GM21390 (cell line): ENCODE results near the gene FXYD2.
"Not testable (repeated sequence)": the region's sequence is repeated elsewhere in the genome, so short reads cannot be mapped to it uniquely, and the experiment has no call there.

Experiments used
- ATAC-seq: cut with Tn5 transposase; IDR thresholded peaks from one replicate; pipeline ENCODE4 v1.9.1; 2021; ENCODE audit not compliant: unreplicated experiment

Gene FXYD2

GRCh38 chr11:117822074-117823033, 2.2 kb downstream of the FXYD2 start:
- ATAC-seq: no peak

- ATAC-seq: no peak
Measured at GRCh38 chr11:117821431-117821830, 3.1 kb downstream of the FXYD2 start.

- no peak for ATAC-seq
Measured at GRCh38 chr11:117820516-117820915, 4.0 kb downstream of the FXYD2 start.

GRCh38 chr11:117820071-117820470, 4.5 kb downstream of the FXYD2 start:
- ATAC-seq: no peak

- no peak for ATAC-seq
Measured at GRCh38 chr11:117819096-117820040, 5.2 kb downstream of the FXYD2 start.

- peak; percentile 24 for ATAC-seq
Measured at GRCh38 chr11:117818041-117818873, 6.3 kb downstream of the FXYD2 start.

- peak; percentile 28 for ATAC-seq
Measured at GRCh38 chr11:117817368-117818040, 7.0 kb downstream of the FXYD2 start.

- ATAC-seq: no peak
Measured at GRCh38 chr11:117816846-117817367, 7.6 kb downstream of the FXYD2 start.

- no peak for ATAC-seq
Measured at GRCh38 chr11:117816151-117816741, 8.3 kb downstream of the FXYD2 start.

- peak; percentile 55 for ATAC-seq
Measured at GRCh38 chr11:117815262-117815803, 9.2 kb downstream of the FXYD2 start.

GRCh38 chr11:117814766-117815261, 9.7 kb downstream of the FXYD2 start:
- ATAC-seq: peak; percentile 34

GRCh38 chr11:117814204-117814765, 10.3 kb downstream of the FXYD2 start:
- peak; percentile 2 for ATAC-seq

GRCh38 chr11:117810056-117810451, 14.5 kb downstream of the FXYD2 start:
- ATAC-seq: not testable (repeated sequence)

- ATAC-seq: no peak
Measured at GRCh38 chr11:117809236-117810055, 15.1 kb downstream of the FXYD2 start.

- no peak for ATAC-seq
Measured at GRCh38 chr11:117808784-117809183, 15.8 kb downstream of the FXYD2 start.

- ATAC-seq: no peak
Measured at GRCh38 chr11:117807482-117808327, 16.8 kb downstream of the FXYD2 start.

- ATAC-seq: no peak
Measured at GRCh38 chr11:117806846-117807245, 17.7 kb downstream of the FXYD2 start.
